ENCODE data around the gene COL13A1.

COL13A1 gene

GRCh38 chr10:69952069-69952800 lies 150.5 kb downstream of the COL13A1 start:
- DNase-seq: no peak

- peak; percentile 39 for DNase-seq
These were observed 151.1 kb downstream of the COL13A1 start for GRCh38 chr10:69952821-69953221.

- no peak for DNase-seq
These were observed 152.1 kb downstream of the COL13A1 start for GRCh38 chr10:69953851-69954250.

- no peak for DNase-seq
These were observed 153.6 kb downstream of the COL13A1 start for GRCh38 chr10:69955211-69955805.

GRCh38 chr10:69955897-69956740 lies 154.4 kb downstream of the COL13A1 start:
- no peak for DNase-seq

- DNase-seq: no peak
These were observed 155.1 kb downstream of the COL13A1 start for GRCh38 chr10:69956741-69957230.

- no peak for DNase-seq
These were observed 155.7 kb downstream of the COL13A1 start for GRCh38 chr10:69957241-69957885.

- peak; percentile 57 for DNase-seq
These were observed 156.3 kb downstream of the COL13A1 start for GRCh38 chr10:69957886-69958555.

GRCh38 chr10:69958556-69958902 lies 156.8 kb downstream of the COL13A1 start:
- DNase-seq: no peak

- peak; percentile 17 for DNase-seq
These were observed 158.2 kb downstream of the COL13A1 start for GRCh38 chr10:69959911-69960310.

- DNase-seq: no peak
These were observed 158.9 kb downstream of the COL13A1 start for GRCh38 chr10:69960606-69960987.

GRCh38 chr10:69960988-69961880 lies 159.5 kb downstream of the COL13A1 start:
- DNase-seq: peak; percentile 7

- DNase-seq: no peak
These were observed 160.4 kb downstream of the COL13A1 start for GRCh38 chr10:69961881-69962745.

GRCh38 chr10:69962746-69963135 lies 161.0 kb downstream of the COL13A1 start:
- no peak for DNase-seq

- DNase-seq: no peak
These were observed 161.6 kb downstream of the COL13A1 start for GRCh38 chr10:69963178-69963834.

GRCh38 chr10:69963835-69964710 lies 162.4 kb downstream of the COL13A1 start:
- DNase-seq: no peak

- no peak for DNase-seq
These were observed 163.4 kb downstream of the COL13A1 start for GRCh38 chr10:69965086-69965485.

- peak; percentile 47 for DNase-seq
These were observed 164.4 kb downstream of the COL13A1 start for GRCh38 chr10:69965919-69966662.
